ENCODE measurements around the gene UBQLN1.

- TF ChIP-seq RAD21 (IDR thresholded peaks at IDR 0.05; ENCODE audit: low read depth) (no peak), EP300 (IDR thresholded peaks at IDR 0.05; ENCODE audit: borderline replicate concordance) (no peak), REST (IDR thresholded peaks at IDR 0.05; ENCODE audit: low read depth) (no peak), TEAD4 (IDR thresholded peaks at IDR 0.05) (no peak)
Measured at GRCh38 chr9:83655433-83655832, 52.3 kb downstream of the UBQLN1 start.

Measured in Ishikawa (cell line).